GM21423 (cell line): Measurements from ENCODE around the gene HSD3B7.

ENCODE experiments used
- ATAC-seq: cut with Tn5 transposase; IDR thresholded peaks from one replicate; pipeline ENCODE4 v1.9.1; 2021; ENCODE audit warnings: mild to moderate bottlenecking, moderate library complexity; ENCODE audit not compliant: unreplicated experiment

HSD3B7 gene

DNA sequence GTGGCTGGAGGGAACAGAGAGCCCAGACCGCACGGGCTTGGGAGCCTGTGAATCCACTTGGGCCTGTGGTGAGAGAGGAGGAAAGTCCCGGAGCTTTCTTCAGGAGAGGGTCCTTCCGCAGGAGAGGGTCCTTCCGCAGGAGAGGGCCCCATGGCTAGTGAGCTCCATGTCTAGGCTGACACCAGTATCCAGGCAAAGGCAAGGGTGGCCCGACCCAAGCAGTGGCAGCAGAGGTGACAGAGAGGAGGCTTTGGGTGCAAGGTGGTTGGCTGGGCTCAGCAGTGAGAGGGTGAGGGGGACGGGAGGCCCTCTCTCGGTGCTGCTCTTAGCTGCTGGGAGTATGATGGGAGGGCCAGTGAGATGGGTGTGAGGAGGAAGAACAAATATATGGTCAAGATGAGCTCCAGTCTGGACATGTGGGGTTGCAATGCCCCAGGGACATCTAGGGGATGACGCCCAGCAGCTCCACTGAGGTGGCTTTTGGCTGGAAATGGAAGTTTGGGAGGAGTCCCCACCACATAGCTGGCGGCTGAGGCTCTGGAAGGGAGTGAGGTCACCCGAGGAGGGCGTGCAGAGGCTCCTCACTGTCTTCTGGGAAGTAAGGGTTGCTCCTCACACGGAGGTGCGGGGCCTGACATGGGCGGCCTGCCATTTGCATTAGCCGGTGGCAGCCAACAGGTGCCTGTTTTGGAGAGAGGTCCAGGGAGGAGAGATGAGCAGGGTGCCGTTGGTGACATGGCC is 2.3 kb upstream of the HSD3B7 start:
- ATAC-seq: no peak

DNA sequence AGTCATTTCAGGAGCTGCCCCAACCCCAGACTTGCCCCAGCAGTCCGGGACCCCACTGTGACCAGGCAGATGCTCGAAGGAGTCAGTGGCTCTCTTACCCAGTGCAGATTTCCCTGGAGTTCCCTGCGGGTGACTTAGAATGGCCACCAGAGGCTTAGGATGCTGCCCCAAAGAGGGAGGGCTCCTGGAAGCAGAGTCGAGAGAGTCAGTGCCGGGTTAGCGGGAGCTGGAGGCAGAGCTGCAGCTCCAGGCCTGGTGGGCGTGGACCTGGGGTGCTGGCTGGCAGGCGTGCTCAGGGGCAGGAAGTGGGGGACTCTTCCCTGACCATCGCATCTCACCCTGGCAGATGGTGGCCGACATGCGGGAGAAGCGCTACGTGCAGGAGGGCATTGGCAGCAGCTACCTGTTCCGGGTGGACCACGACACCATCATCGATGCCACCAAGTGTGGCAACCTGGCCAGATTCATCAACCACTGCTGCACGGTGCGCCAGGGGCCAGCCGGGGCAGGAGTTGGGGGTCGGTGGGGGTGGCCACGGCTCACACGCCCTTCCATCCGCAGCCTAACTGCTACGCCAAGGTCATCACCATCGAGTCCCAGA is 1.6 kb upstream of the HSD3B7 start:
- ATAC-seq: no peak

DNA sequence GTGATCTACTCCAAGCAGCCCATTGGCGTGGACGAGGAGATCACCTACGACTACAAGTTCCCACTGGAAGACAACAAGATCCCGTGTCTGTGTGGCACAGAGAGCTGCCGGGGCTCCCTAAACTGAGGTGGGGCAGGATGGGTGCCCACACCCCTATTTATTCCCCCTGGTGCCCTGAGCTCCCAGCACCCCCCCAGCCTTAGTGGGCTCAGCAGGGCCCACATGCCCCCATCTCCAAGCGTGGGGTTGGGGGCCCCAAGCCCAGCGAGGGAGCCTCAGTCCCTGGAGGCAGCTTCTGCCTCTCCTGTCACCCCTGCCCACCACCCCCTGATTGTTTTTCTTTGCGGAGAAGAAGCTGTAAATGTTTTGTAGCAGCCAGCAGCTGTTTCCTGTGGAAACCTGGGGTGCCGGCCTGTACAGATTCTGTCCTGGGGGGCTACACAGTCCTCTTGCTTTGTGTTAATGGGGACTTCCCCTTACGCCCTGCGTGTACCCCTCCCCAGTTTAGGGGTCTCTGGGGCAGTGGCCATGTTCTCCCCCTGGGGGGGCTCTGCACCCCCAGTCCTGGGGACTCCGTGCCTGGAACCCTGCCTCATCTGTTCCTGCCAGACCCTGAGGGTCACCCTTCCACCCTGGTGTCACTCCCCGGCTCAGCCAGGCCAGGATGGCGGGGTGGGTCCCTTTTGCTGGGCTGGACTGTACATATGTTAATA is 953 bp upstream of the HSD3B7 start:
- ATAC-seq: no peak

- no peak for ATAC-seq
Observed at GRCh38 chr16:30985401-30986128, 558 bp downstream of the HSD3B7 start.

DNA sequence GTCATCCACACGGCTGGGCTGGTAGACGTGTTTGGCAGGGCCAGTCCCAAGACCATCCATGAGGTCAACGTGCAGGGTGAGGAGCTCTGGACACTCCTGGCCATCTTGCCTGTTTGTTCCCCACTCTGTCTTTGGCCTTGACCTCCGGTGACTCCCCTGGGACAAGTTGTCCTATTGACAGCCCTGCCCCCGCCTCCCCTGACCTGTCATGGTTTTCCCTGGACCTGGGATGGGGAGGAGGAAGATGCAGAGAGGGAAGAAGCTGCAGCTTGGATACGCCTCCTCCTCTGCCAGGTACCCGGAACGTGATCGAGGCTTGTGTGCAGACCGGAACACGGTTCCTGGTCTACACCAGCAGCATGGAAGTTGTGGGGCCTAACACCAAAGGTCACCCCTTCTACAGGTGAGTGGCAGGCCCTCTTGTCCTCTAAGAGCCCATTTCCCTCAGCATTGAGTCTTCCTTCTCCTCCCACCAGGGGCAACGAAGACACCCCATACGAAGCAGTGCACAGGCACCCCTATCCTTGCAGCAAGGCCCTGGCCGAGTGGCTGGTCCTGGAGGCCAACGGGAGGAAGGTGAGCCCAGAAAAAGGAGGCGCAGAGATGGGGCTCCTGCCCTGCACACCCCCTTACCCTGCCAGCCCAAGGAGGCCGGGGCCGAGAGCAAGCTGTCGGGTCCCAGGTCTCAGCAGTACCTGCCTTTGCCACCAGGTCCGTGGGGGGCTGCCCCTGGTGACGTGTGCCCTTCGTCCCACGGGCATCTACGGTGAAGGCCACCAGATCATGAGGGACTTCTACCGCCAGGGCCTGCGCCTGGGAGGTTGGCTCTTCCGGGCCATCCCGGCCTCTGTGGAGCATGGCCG is 1.4 kb downstream of the HSD3B7 start:
- ATAC-seq: no peak

GRCh38 chr16:30987581-30988190 is 2.7 kb downstream of the HSD3B7 start:
- no peak for ATAC-seq

DNA sequence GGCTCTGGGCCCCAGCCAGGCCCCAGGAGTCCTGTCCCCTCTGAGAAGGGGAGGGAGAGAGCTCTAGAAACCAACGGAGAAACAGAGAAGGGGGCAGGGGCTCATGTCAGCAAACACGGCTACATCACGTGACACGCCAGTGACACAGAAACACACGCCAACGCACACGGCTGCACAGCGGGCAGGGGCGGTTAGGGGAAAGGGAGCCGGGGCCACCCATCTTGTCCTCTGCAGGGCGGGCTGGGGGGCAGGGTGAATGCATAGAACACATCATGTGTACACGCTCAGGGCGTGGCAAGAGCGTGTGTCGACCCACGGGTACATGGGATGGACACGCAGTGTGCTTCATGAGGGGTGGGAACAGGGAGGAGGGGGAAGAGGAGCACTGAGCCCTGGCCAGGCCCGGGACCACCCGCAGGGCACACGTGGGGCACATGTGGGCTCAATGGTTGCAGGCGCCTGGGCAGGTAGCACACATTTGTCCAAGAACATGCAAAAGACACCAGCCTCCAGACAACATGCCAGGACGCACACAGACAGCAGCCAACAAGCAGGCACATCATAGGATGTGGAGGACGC is 4.6 kb downstream of the HSD3B7 start:
- ATAC-seq: no peak

DNA sequence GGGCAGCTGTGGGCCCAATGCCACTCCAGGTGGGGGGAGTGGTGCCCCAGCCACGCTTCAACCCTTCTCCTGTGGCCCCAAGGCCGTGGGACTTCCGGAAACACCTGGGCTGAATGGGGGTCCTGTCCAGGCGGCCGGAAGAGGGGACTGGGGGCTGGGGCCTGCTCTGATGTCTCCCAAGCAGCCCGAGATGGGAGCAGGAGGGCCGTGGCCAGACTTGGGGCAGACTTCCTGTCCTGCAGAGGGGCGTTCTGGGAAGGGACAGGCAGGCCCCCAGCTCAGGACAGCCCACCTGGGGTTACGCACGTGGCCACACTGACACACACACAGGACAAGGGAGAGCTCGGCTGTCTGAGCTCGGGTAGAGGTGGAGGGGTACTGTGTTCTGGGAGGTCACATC is 5.1 kb downstream of the HSD3B7 start:
- ATAC-seq: no peak

GRCh38 chr16:30991052-30991451 is 6.0 kb downstream of the HSD3B7 start:
- ATAC-seq: no peak

GRCh38 chr16:30992276-30992780 is 7.3 kb downstream of the HSD3B7 start:
- ATAC-seq: no peak

GRCh38 chr16:30992931-30993816 is 8.2 kb downstream of the HSD3B7 start:
- no peak for ATAC-seq

DNA sequence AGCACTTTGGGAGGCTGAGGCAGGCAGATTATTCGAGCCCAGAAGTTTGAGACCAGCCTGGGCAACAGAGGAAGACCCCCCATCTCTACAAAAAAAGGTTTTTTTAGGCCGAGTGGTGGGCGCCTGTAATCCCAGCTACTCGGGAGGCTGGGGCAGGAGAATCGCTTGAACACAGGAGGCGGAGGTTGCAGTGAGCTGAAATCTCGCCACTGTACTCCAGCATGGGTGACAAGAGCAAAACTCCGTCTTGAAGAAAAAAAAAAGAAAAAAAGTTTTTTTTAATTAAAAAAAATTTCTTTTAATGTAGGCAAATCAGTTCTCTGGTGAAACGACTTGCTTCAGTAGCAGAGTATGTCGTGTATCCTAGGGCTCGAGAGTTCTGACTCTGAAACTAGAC is 10.9 kb downstream of the HSD3B7 start:
- no peak for ATAC-seq

DNA sequence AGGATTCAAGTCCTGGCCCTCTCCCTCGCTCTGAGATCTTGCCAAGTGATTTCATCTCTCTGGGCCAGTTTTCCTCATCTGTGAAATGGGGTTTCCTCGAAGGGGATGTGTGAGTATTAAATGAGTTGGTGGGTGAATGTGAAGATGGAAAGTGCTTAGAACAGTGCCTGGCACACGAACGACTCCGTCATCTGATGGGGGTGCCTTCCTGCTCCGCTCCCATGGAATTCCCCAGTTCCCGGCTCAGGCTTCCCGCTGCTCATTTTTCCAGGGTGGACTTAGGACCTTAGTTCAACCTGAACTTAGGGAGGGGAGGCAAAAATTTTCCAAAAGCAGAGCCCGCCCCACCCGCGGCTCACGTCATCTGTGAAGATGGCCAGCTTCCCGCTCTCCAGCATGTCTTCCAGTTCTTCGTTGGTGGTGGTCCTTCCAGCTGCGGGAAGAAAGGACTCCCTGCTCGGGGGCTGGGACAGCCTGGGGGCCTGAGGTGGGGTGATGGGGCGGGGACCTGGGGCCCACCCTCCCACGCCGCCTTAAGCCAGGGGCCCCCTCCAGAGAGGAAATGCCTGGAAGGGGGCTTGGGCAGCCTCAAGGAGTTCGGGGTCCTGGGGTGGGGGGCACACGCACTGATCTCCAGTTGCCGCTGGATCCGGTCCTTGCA is 11.4 kb downstream of the HSD3B7 start:
- no peak for ATAC-seq

- peak; percentile 83 for ATAC-seq
Observed at GRCh38 chr16:30996985-30997724, 12.1 kb downstream of the HSD3B7 start.

GRCh38 chr16:30997725-30998711 is 13.0 kb downstream of the HSD3B7 start:
- ATAC-seq: no peak
